Stimulated activated CD4-positive, alpha-beta T cell treated with anti-CD3 and anti-CD28 coated beads, TNF-alpha, amount 100 ng/mL, for 1 hour (primary cell): Measurements from ENCODE around the gene GRM8.

Experiments used
- DNase-seq, 3 donors: peaks; one replicate each; pipeline ENCODE4 v3.0.0-alpha.2; 2020; ENCODE audit warnings: low read depth in 3 of 3, low spot score in 1 of 3

GRM8 gene

DNA sequence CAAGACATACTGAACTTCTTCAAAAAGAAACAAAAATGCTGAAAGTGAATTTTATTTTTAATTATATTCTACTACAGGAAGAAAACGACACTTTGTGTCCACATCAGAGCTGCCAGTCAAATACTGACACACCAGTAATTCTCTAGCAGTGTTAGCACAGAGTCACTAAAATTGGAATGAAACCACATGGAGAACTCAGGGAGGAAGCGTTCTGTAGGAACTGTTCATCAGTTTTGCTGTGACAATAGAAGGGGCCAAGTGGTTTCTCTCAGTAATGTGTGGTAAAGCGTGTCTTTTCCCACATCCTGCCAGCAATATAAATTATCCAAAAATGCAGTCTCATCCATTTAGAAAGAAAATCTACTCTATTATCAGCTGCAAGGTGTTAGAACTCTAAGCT, 683.3 kb downstream of the GRM8 start:
- no peak for DNase-seq

DNA sequence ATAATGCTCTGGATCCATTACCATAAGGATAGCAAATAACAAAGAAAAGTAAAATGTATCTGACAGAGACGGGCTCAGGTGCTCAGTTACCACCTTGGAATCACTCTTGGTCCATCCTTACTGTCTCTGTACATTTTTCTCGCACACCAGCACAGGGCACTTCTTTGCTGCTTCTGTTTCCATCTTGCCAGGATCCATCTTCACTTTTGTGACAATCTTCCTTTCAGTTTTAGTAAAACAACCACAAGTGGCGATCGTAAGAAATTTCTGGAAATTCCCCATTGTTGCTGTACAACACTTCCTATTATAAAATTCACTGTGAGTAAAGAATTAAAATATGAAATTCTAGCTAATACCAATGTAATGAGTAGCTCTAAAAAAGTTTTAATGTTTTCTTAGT, 695.5 kb downstream of the GRM8 start:
- DNase-seq: no peak

DNA sequence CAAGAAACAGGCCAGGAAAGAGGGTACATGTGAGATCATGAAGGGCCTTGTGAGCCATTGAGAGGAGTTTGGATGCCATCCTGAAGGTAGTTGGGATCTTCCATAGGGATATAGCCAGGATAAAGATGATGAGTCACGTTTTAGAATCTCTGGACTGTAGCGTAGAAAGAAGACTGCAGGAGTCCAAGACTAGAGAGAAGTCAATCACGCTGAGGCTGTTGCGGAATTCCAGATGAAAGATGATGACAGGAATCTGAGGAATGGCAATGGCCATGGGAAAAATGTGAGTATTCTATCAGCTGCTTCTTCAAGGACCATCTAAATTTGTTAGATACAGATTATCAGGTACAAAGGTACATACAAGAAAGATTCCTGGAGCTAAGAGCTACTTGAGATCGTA, 711.3 kb downstream of the GRM8 start:
- DNase-seq: no peak

GRCh38 chr7:126535176-126535575, 717.6 kb downstream of the GRM8 start:
- DNase-seq: no peak

DNA sequence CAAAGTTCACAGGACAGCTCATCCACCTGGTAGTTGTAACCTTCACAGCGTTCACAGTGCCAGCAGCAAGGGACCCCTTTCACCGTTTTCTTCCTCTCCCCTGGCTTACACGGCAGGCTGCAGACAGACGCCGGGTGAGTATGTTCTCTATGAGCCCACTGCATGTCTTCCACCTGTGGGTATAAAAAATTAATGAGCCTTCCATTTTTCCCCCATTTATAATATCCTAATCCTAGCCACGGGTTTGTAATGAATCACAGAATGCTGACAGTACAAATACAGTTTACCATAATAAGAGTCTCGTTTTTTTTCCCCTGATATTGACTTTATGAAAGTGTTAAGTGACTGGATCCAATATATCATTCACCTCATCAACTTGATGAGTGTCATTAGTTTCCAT, 719.0 kb downstream of the GRM8 start:
- no peak for DNase-seq

GRCh38 chr7:126529833-126530232, 722.9 kb downstream of the GRM8 start:
- no peak for DNase-seq

- DNase-seq: no peak
These were observed 723.5 kb downstream of the GRM8 start for GRCh38 chr7:126529254-126529653.

- no peak for DNase-seq
These were observed 726.8 kb downstream of the GRM8 start for GRCh38 chr7:126525906-126526305.

DNA sequence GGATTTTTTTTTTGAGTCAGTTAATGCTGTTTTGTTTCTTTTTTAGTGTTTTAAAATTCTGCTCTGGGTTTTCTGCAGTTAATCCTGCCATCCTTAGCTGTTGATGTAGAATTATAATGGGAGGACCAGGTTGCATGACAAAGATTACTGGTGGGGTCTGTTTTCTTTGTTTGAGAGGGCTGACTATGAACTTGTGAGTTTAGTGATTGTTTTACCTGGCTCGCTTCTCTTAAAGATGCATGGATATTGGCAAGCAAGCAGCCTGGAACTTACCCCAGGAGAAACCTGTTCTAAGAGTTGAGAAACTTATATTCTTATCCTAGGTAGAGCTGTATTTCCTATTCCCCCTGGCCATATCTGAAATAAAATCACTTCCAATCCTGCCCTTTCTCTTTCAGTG, 727.8 kb downstream of the GRM8 start:
- no peak for DNase-seq

- DNase-seq: no peak
These were observed 741.7 kb downstream of the GRM8 start for GRCh38 chr7:126511046-126511445.

GRCh38 chr7:126501617-126502016, 751.1 kb downstream of the GRM8 start:
- no peak for DNase-seq

GRCh38 chr7:126499481-126499880, 753.3 kb downstream of the GRM8 start:
- DNase-seq: no peak

- no peak for DNase-seq
These were observed 757.0 kb downstream of the GRM8 start for GRCh38 chr7:126495733-126496132.

- DNase-seq: no peak
These were observed 757.7 kb downstream of the GRM8 start for GRCh38 chr7:126495001-126495400.

GRCh38 chr7:126493801-126494200, 758.9 kb downstream of the GRM8 start:
- DNase-seq: no peak

DNA sequence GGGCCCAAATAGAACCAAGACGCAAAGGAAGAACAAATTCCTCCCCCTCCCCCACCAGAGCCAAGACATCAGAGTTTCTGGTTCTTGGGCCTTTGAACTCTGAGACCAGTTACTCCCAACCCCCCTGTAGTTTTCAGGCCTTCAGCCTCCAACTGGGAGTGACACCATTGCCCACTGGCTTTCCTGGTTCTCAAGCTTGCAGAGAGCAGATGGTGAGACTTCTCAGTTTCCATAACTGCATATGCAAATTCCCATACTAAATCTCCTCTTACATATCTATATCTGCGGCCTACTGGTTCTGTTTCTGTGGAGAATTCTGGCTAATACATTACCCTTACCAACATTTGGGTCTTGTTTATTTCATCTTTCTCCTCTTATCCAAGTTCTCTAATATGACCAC, 762.9 kb downstream of the GRM8 start:
- no peak for DNase-seq

GRCh38 chr7:126487728-126488442, 764.9 kb downstream of the GRM8 start:
- no peak for DNase-seq

- no peak for DNase-seq
These were observed 765.9 kb downstream of the GRM8 start for GRCh38 chr7:126486806-126487205.

DNA sequence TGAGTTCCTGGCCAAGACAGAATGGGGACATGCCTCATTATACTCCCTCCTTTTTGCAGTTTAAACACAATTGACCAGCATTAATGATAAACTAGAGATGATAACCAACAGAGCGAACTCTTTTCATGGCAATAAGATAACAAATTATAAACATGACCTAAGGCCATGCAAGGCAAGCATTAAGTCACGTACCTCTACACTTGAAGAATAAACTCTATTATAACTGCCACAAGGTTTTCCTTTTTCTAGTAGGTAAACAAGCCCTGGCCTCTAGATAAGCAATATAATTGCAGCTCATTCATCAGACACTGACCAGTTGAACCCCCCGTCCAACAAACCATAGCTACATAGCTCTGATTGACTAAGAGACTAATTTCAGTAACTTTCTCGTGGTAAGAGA, 767.0 kb downstream of the GRM8 start:
- DNase-seq: no peak

GRCh38 chr7:126483972-126484371, 768.8 kb downstream of the GRM8 start:
- DNase-seq: no peak

DNA sequence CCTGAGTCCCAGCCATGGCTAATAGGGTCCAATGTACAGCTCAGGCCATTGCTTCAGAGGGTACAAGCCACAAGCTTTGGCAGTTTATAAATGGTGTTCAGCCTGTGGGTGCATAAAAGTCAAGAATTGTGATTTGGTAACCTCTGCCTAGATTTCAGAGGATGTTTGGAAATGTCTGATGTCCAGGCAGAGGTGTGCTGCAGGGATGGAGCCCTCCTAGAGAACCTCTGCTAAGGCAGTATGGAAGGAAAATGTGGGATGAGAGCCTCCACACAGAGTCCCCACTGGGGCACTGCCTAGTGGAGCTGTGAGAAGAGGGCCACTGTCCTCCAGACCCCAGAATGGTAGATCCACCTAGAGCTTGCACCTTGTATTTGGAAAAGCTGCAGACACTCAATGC, 779.9 kb downstream of the GRM8 start:
- no peak for DNase-seq

DNA sequence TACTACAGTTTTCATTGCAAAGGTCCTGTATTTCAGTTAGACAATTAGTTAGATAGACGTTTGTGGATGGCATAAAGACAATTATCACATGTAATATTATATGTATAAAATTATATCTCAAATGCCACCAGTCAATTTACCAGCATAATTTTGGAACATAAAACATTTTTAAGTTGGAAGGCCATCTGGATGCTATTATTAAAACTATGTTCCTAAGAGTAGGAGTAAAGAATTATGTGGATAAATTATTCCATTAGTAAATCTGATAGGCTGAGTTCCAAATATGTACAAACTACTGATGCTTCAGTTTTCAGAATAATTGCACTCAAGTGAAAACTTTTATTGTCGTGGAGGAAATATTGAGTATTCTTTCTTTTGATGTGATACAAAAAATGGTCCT, 790.3 kb downstream of the GRM8 start:
- no peak for DNase-seq

- no peak for DNase-seq
These were observed 792.1 kb downstream of the GRM8 start for GRCh38 chr7:126460664-126461063.

- DNase-seq: no peak
These were observed 799.6 kb downstream of the GRM8 start for GRCh38 chr7:126453104-126453503.
